PC-9 (cell line): Measurements from ENCODE around the gene RFTN2. TPM values are rescaled to one million over a fixed set of nuclear protein-coding genes. Genes with fewer than 3 reads are reported as not detected.

Experiments used
- BruUV-seq: library from RNA; stranded (reverse); fragments of 400-500 nt; replicated peaks from 2 replicates; lab custom pipeline; 2021; lab: Mats Ljungman, UMichigan
- CTCF ChIA-PET: fragments of 300-600 bp; sonication (Branson Sonifier 250); formaldehyde crosslinking; loops from one replicate; lab custom pipeline; 2022; ENCODE audit warnings: antibody characterized with exemption; lab: Charles Lee
- POLR2A ChIA-PET: fragments of 300-600 bp; sonication (Branson Sonifier 250); formaldehyde crosslinking; loops from one replicate; lab custom pipeline; 2022; ENCODE audit warnings: antibody characterized with exemption; ENCODE audit not compliant: unreplicated experiment; lab: Charles Lee
- DNase-seq, 2 experiments: peaks; one replicate each; pipeline versions ENCODE4 v3.0.0 to v3.0.0-alpha.2; 2015 to 2022; ENCODE audit warnings: mixed read lengths in 1 of 2
- H2AFZ ChIP-seq: fragments of 200-600 bp; sonication (generic); 2 replicates; pipeline ENCODE4 v1.8.1; 2017; ENCODE audit warnings: antibody characterized with exemption
- H3F3A ChIP-seq: fragments of 200-600 bp; sonication (generic); 2 replicates; pipeline ENCODE4 v1.8.1; 2017; ENCODE audit warnings: antibody characterized with exemption, mild to moderate bottlenecking, low read depth; ENCODE audit not compliant: insufficient read depth
- H3K27ac ChIP-seq: fragments of 200-600 bp; sonication (generic); 2 replicates; pipeline ENCODE4 v1.6.1; 2016; ENCODE audit warnings: mixed run types
- H3K27me3 ChIP-seq: fragments of 200-600 bp; sonication (generic); 2 replicates; pipeline ENCODE4 v1.6.1; 2016; ENCODE audit warnings: low read depth, mixed run types; ENCODE audit not compliant: insufficient read depth
- H3K36me3 ChIP-seq: fragments of 200-600 bp; sonication (generic); 2 replicates; pipeline ENCODE4 v1.6.1; 2016; ENCODE audit warnings: low read depth, mixed run types
- H3K4me1 ChIP-seq: fragments of 200-600 bp; sonication (generic); replicated peaks from 2 replicates; pipeline ENCODE4 v1.6.1; 2016; ENCODE audit warnings: mixed run types; ENCODE audit not compliant: insufficient read depth
- H3K4me2 ChIP-seq: fragments of 200-600 bp; sonication (generic); 2 replicates; pipeline ENCODE4 v1.6.1; 2017; ENCODE audit warnings: mixed run types
- H3K4me3 ChIP-seq: fragments of 200-600 bp; sonication (generic); 2 replicates; pipeline ENCODE4 v1.6.1; 2016; ENCODE audit warnings: mixed run types
- H3K79me2 ChIP-seq: fragments of 200-600 bp; sonication (generic); 2 replicates; pipeline ENCODE4 v1.6.1; 2017; ENCODE audit warnings: low read depth, mixed run types
- H3K9me2 ChIP-seq: fragments of 200-600 bp; sonication (generic); 2 replicates; pipeline ENCODE4 v1.8.1; 2017; ENCODE audit warnings: mild to moderate bottlenecking; ENCODE audit not compliant: insufficient read depth
- H3K9me3 ChIP-seq: fragments of 200-600 bp; sonication (generic); 2 replicates; pipeline ENCODE4 v1.8.1; 2016; ENCODE audit warnings: low read depth; ENCODE audit not compliant: insufficient read depth
- H4K20me1 ChIP-seq: fragments of 200-600 bp; sonication (generic); 2 replicates; pipeline ENCODE4 v1.8.1; 2017; ENCODE audit not compliant: insufficient read depth
- EZH2 ChIP-seq: fragments of 200-600 bp; sonication (generic); IDR thresholded peaks from 2 replicates; pipeline ENCODE4 v1.8.0; 2017; ENCODE audit warnings: antibody characterized with exemption, low read depth
- intact Hi-C: fragments of 100-400 bp; cut with micrococcal nuclease; formaldehyde crosslinking; loops from one replicate; pipeline ENCODE4 v1.10.0; 2022; ENCODE audit not compliant: unreplicated experiment
- total RNA-seq: library from RNA; stranded (reverse); gene quantifications from 2 replicates; pipeline ENCODE4 v1.2.3, GENCODE V29; 2021
- TF ChIP-seq, protein P1 (sequence below): fragments of 200-600 bp; sonication (generic); conservative IDR thresholded peaks from 2 replicates; pipeline ENCODE4 v1.6.1; 2017; ENCODE audit warnings: mixed run types, antibody characterized with exemption, mild to moderate bottlenecking, moderate library complexity

Gene RFTN2
- total RNA-seq, 1 experiment from 2014 or later = not detected

DNA sequence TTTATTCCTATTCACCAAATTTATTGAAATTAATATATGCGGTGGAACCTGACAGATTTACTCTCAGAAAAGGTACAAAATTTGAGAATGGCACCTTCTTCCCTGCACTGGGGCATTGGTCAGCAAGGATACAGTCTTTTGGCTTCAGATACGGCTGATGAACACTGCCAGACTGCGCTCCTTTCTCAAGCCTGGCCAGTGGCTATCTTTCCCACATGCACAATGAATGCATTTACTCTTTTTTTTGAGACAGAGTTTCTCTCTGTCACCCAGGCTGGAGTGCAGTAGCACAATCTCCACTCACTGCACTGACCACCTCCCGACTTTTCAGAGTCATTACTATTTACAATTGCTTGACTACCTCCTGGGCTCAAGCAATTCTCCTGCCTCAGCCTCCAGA, 97.9 kb downstream of the RFTN2 start:
- H3K27ac ChIP-seq = no peak overlapping the region
- TF ChIP-seq EZH2 = no peak
- TF ChIP-seq, protein P1, sequence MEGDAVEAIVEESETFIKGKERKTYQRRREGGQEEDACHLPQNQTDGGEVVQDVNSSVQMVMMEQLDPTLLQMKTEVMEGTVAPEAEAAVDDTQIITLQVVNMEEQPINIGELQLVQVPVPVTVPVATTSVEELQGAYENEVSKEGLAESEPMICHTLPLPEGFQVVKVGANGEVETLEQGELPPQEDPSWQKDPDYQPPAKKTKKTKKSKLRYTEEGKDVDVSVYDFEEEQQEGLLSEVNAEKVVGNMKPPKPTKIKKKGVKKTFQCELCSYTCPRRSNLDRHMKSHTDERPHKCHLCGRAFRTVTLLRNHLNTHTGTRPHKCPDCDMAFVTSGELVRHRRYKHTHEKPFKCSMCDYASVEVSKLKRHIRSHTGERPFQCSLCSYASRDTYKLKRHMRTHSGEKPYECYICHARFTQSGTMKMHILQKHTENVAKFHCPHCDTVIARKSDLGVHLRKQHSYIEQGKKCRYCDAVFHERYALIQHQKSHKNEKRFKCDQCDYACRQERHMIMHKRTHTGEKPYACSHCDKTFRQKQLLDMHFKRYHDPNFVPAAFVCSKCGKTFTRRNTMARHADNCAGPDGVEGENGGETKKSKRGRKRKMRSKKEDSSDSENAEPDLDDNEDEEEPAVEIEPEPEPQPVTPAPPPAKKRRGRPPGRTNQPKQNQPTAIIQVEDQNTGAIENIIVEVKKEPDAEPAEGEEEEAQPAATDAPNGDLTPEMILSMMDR = no peak
- peaks cover 4% of the 10 kb centered on the region; the same call in 1 of the 2 replicates for H3K27me3 ChIP-seq
- POLR2A ChIA-PET = no interaction called here
- H3K79me2 ChIP-seq = no peaks in the 10 kb centered on the region
- H3K4me3 ChIP-seq = no peak overlapping the region
- H4K20me1 ChIP-seq = no peaks in the 10 kb centered on the region
- DNase-seq = no peak
- no peaks in the 10 kb centered on the region for H3K9me2 ChIP-seq
- no peak overlapping the region for H2AFZ ChIP-seq
- no TSS peak for BruUV-seq
- H3K4me2 ChIP-seq = no peak overlapping the region
- no peaks in the 10 kb centered on the region for H3K9me3 ChIP-seq
- no peaks in the 10 kb centered on the region for H3K36me3 ChIP-seq
- CTCF ChIA-PET = no interaction called here
- no peaks in the 10 kb centered on the region for H3K4me1 ChIP-seq
- intact Hi-C loops = no loop called here
- H3F3A ChIP-seq = no peaks in the 10 kb centered on the region

DNA sequence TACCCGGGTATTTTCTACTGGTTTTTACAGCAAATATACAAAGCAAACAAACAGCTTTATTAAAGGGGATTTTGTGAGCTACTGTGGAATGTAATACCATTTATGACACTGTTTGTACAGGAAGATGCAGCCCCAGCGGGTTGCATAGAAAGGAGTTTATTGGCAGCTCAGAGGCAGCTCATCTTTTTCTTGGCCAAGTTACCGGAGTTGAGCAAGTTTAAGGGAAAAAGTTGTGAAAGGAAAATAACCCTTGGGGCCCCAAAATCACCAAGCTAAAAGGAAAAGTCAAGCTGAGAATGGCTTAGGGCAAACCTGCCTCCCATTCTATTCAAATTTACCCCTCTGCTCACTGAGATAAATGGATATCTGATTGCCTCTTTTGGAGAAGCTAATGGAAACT, 98.8 kb downstream of the RFTN2 start:
- no peak overlapping the region for H3K4me2 ChIP-seq

DNA sequence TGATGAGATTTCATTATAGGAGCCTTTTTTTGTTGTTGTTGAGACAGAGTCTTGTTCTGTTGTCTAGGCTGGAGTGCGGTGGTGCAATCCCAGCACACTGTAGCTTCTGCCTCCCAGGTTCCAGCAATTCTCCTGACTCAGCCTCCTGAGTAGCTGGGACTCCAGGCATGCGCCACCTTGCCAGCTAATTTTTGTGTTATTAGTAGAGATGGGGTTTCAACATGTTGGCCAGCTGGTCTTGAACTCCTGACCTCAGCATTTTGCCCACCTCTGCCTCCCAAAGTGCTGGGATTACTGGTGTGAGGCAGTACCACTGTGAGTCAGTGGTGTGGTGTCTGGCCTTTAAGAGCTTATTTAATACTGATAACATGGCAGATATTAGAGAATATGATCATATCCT, 99.4 kb downstream of the RFTN2 start:
- H3K4me2 ChIP-seq = no peak overlapping the region

More for the DNA sequence above, 98.8 kb downstream of the RFTN2 start:
- H3K27ac ChIP-seq = no peak overlapping the region
- intact Hi-C loops = no loop called here
- H3K4me3 ChIP-seq = no peak overlapping the region
- ChIA-PET POLR2A (no interaction called here), CTCF (no interaction called here)
- no peaks in the 10 kb centered on the region for H3K79me2 ChIP-seq
- no peaks in the 10 kb centered on the region for H3K9me3 ChIP-seq
- H3K27me3 ChIP-seq = peaks cover 4% of the 10 kb centered on the region; the same call in 1 of the 2 replicates
- H3F3A ChIP-seq = no peaks in the 10 kb centered on the region
- H3K4me1 ChIP-seq = no peaks in the 10 kb centered on the region
- BruUV-seq = no TSS peak
- no peak for DNase-seq
- TF ChIP-seq EZH2 = no peak
- TF ChIP-seq, protein P1 = no peak
- no peaks in the 10 kb centered on the region for H3K36me3 ChIP-seq
- H4K20me1 ChIP-seq = no peaks in the 10 kb centered on the region
- no peaks in the 10 kb centered on the region for H3K9me2 ChIP-seq
- H2AFZ ChIP-seq = no peak overlapping the region

More for the DNA sequence above, 99.4 kb downstream of the RFTN2 start:
- Histone ChIP-seq H3K27me3 (peaks cover 4% of the 10 kb centered on the region; the same call in 1 of the 2 replicates), H3K79me2 (no peaks in the 10 kb centered on the region), H3K36me3 (no peaks in the 10 kb centered on the region), H3K9me2 (no peaks in the 10 kb centered on the region), H3K27ac (no peak overlapping the region), H3K9me3 (no peaks in the 10 kb centered on the region), H4K20me1 (no peaks in the 10 kb centered on the region), H3K4me1 (no peaks in the 10 kb centered on the region), H3F3A (no peaks in the 10 kb centered on the region), H3K4me3 (no peak overlapping the region), H2AFZ (no peak overlapping the region)
- CTCF ChIA-PET = no interaction called here
- intact Hi-C loops = no loop called here
- DNase-seq = no peak
- POLR2A ChIA-PET = no interaction called here
- TF ChIP-seq, protein P1 = no peak
- TF ChIP-seq EZH2 = no peak
- no TSS peak for BruUV-seq
